Fibroblast of the conjunctiva (primary cell): ENCODE data around the gene IGFL2.
"Not testable (repeated sequence)": the region's sequence is repeated elsewhere in the genome, so short reads cannot be mapped to it uniquely, and the experiment has no call there.

ENCODE experiments used
- DNase-seq: peaks from one replicate; pipeline ENCODE4 v3.0.0-alpha.2; 2010; ENCODE audit warnings: low read depth

The IGFL2 gene

GRCh38 chr19:46142294-46142693 is 5.7 kb upstream of the IGFL2 start:
- DNase-seq, result no peak

- no peak for DNase-seq
Measured at GRCh38 chr19:46144756-46145155, 3.3 kb upstream of the IGFL2 start.

GRCh38 chr19:46147166-46147740 is 785 bp upstream of the IGFL2 start:
- no peak for DNase-seq

- no peak for DNase-seq
Measured at GRCh38 chr19:46150606-46151005, 2.6 kb downstream of the IGFL2 start.

- no peak for DNase-seq
Measured at GRCh38 chr19:46155237-46155636, 7.2 kb downstream of the IGFL2 start.

- DNase-seq, result no peak
Measured at GRCh38 chr19:46159418-46160232, 11.6 kb downstream of the IGFL2 start.

GRCh38 chr19:46160233-46160775 is 12.3 kb downstream of the IGFL2 start:
- DNase-seq, result no peak

- not testable (repeated sequence) for DNase-seq
Measured at GRCh38 chr19:46161642-46162257, 13.7 kb downstream of the IGFL2 start.

- DNase-seq, result no peak
Measured at GRCh38 chr19:46162731-46163130, 14.7 kb downstream of the IGFL2 start.

GRCh38 chr19:46173886-46174480 is 25.9 kb downstream of the IGFL2 start:
- DNase-seq, result no peak

- no peak for DNase-seq
Measured at GRCh38 chr19:46176116-46176860, 28.2 kb downstream of the IGFL2 start.

- DNase-seq, result no peak
Measured at GRCh38 chr19:46179076-46179759, 31.2 kb downstream of the IGFL2 start.

- peak; percentile 34 for DNase-seq
Measured at GRCh38 chr19:46180701-46181387, 32.8 kb downstream of the IGFL2 start.

- no peak for DNase-seq
Measured at GRCh38 chr19:46181388-46181779, 33.3 kb downstream of the IGFL2 start.

- DNase-seq, result no peak
Measured at GRCh38 chr19:46182476-46182875, 34.4 kb downstream of the IGFL2 start.

GRCh38 chr19:46184775-46185710 is 37.0 kb downstream of the IGFL2 start:
- DNase-seq, result not testable (repeated sequence)

- DNase-seq, result no peak
Measured at GRCh38 chr19:46186101-46186716, 38.2 kb downstream of the IGFL2 start.

GRCh38 chr19:46186717-46187101 is 38.7 kb downstream of the IGFL2 start:
- no peak for DNase-seq
